ENCODE results near the gene ZNF236. TPM values are rescaled to one million over a fixed set of nuclear protein-coding genes. Genes with fewer than 3 reads are reported as not detected.

The ZNF236 gene
- total and polyA plus RNA-seq, 2 donors (not counting 1 experiment from before 2014, with no cell fraction given) = 2.9 to 8.4 TPM

DNA sequence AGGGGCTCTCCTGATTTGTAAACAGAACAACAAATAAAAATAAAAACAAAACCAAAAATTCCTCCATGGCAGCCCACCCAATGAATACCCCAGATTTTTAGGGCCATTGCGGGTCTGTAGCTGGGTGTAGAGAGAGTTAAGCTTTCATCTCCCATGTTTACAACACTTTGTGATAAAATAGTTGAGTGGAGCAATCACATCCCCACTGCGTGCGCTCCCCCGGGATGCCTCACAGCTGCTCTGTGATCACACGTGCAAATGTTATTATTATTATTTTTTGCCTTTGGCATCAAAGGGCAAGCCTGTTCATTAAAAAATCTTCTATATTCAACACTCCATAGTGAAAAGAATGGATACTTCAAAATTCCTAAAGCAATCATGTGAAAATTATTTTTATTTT is 192.2 kb downstream of the ZNF236 start:
- no peak overlapping the region for H3K9ac ChIP-seq (ENCODE audit: insufficient read depth, low read length)
- H3K4me1 ChIP-seq (ENCODE audit: control insufficient read depth, extremely low read depth, insufficient read depth, low read length) = no peaks in the 10 kb centered on the region
- H3K36me3 ChIP-seq (ENCODE audit: control insufficient read depth, insufficient read depth, low read length) = no peaks in the 10 kb centered on the region
- H3K4me2 ChIP-seq (ENCODE audit: extremely low read depth, insufficient read depth, low read length) = no peak overlapping the region
- no peaks in the 10 kb centered on the region for H3K9me3 ChIP-seq (ENCODE audit: control insufficient read depth, insufficient read depth, low read depth, low read length)
- TF ChIP-seq, protein P1, sequence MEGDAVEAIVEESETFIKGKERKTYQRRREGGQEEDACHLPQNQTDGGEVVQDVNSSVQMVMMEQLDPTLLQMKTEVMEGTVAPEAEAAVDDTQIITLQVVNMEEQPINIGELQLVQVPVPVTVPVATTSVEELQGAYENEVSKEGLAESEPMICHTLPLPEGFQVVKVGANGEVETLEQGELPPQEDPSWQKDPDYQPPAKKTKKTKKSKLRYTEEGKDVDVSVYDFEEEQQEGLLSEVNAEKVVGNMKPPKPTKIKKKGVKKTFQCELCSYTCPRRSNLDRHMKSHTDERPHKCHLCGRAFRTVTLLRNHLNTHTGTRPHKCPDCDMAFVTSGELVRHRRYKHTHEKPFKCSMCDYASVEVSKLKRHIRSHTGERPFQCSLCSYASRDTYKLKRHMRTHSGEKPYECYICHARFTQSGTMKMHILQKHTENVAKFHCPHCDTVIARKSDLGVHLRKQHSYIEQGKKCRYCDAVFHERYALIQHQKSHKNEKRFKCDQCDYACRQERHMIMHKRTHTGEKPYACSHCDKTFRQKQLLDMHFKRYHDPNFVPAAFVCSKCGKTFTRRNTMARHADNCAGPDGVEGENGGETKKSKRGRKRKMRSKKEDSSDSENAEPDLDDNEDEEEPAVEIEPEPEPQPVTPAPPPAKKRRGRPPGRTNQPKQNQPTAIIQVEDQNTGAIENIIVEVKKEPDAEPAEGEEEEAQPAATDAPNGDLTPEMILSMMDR (conservative IDR thresholded peaks at IDR 0.05 in 1 of 2, IDR thresholded peaks at IDR 0.05 in 1 of 2; ENCODE audit: low read depth in 1 of 2, low read length in 2 of 2) = no peak
- TF ChIP-seq EZH2 (IDR thresholded peaks at IDR 0.05; ENCODE audit: low read length, missing control alignments) = no peak
- no peak overlapping the region for H3K4me3 ChIP-seq (replicated peaks in 1 of 4; ENCODE audit: control extremely low read depth in 1 of 4, insufficient read depth in 1 of 4, low read depth in 3 of 4, low read length in 4 of 4)
- no peak overlapping the region for H3K27ac ChIP-seq (ENCODE audit: insufficient read depth, low read length)
- no peaks in the 10 kb centered on the region for H3K79me2 ChIP-seq (ENCODE audit: control insufficient read depth, insufficient read depth, low read length)
- no peaks in the 10 kb centered on the region for H4K20me1 ChIP-seq (ENCODE audit: control insufficient read depth, extremely low read depth, insufficient read depth, low read length)
- DNase-seq (ENCODE audit: low read depth in 2 of 2) = no peak
- peaks cover 9% of the 10 kb centered on the region for H3K27me3 ChIP-seq (ENCODE audit: control insufficient read depth, insufficient read depth, low read length)
- H2AFZ ChIP-seq (ENCODE audit: low read length) = no peak overlapping the region

GRCh38 chr18:77015169-77015568 is 192.8 kb downstream of the ZNF236 start:
- no peaks in the 10 kb centered on the region for H3K4me1 ChIP-seq (ENCODE audit: control insufficient read depth, extremely low read depth, insufficient read depth, low read length)
- H3K4me2 ChIP-seq (ENCODE audit: extremely low read depth, insufficient read depth, low read length) = no peak overlapping the region
- H3K27me3 ChIP-seq (ENCODE audit: control insufficient read depth, insufficient read depth, low read length) = peaks cover 9% of the 10 kb centered on the region
- H3K9me3 ChIP-seq (ENCODE audit: control insufficient read depth, insufficient read depth, low read depth, low read length) = no peaks in the 10 kb centered on the region
- no peaks in the 10 kb centered on the region for H4K20me1 ChIP-seq (ENCODE audit: control insufficient read depth, extremely low read depth, insufficient read depth, low read length)
- no peaks in the 10 kb centered on the region for H3K79me2 ChIP-seq (ENCODE audit: control insufficient read depth, insufficient read depth, low read length)
- H3K9ac ChIP-seq (ENCODE audit: insufficient read depth, low read length) = no peak overlapping the region
- H3K4me3 ChIP-seq (replicated peaks in 1 of 4; ENCODE audit: control extremely low read depth in 1 of 4, insufficient read depth in 1 of 4, low read depth in 3 of 4, low read length in 4 of 4) = no peak overlapping the region
- no peak overlapping the region for H2AFZ ChIP-seq (ENCODE audit: low read length)
- DNase-seq (ENCODE audit: low read depth in 2 of 2) = peak in 1 of 2 donors; percentile 42
- TF ChIP-seq EZH2 (IDR thresholded peaks at IDR 0.05; ENCODE audit: low read length, missing control alignments) = no peak
- TF ChIP-seq, protein P1 (conservative IDR thresholded peaks at IDR 0.05 in 1 of 2, IDR thresholded peaks at IDR 0.05 in 1 of 2; ENCODE audit: low read depth in 1 of 2, low read length in 2 of 2) = no peak
- no peak overlapping the region for H3K27ac ChIP-seq (ENCODE audit: insufficient read depth, low read length)
- H3K36me3 ChIP-seq (ENCODE audit: control insufficient read depth, insufficient read depth, low read length) = no peaks in the 10 kb centered on the region

- TF ChIP-seq, protein P1 (conservative IDR thresholded peaks at IDR 0.05 in 1 of 2, IDR thresholded peaks at IDR 0.05 in 1 of 2; ENCODE audit: low read depth in 1 of 2, low read length in 2 of 2) = no peak
- TF ChIP-seq EZH2 (IDR thresholded peaks at IDR 0.05; ENCODE audit: low read length, missing control alignments) = no peak
- no peaks in the 10 kb centered on the region for H3K79me2 ChIP-seq (ENCODE audit: control insufficient read depth, insufficient read depth, low read length)
- no peaks in the 10 kb centered on the region for H3K9me3 ChIP-seq (ENCODE audit: control insufficient read depth, insufficient read depth, low read depth, low read length)
- H4K20me1 ChIP-seq (ENCODE audit: control insufficient read depth, extremely low read depth, insufficient read depth, low read length) = no peaks in the 10 kb centered on the region
- H3K36me3 ChIP-seq (ENCODE audit: control insufficient read depth, insufficient read depth, low read length) = no peaks in the 10 kb centered on the region
- no peak overlapping the region for H3K9ac ChIP-seq (ENCODE audit: insufficient read depth, low read length)
- no peaks in the 10 kb centered on the region for H3K4me1 ChIP-seq (ENCODE audit: control insufficient read depth, extremely low read depth, insufficient read depth, low read length)
- no peak for DNase-seq (ENCODE audit: low read depth in 2 of 2)
- peaks cover 9% of the 10 kb centered on the region for H3K27me3 ChIP-seq (ENCODE audit: control insufficient read depth, insufficient read depth, low read length)
- H3K4me3 ChIP-seq (replicated peaks in 1 of 4; ENCODE audit: control extremely low read depth in 1 of 4, insufficient read depth in 1 of 4, low read depth in 3 of 4, low read length in 4 of 4) = no peak overlapping the region
- no peak overlapping the region for H2AFZ ChIP-seq (ENCODE audit: low read length)
- no peak overlapping the region for H3K4me2 ChIP-seq (ENCODE audit: extremely low read depth, insufficient read depth, low read length)
- H3K27ac ChIP-seq (ENCODE audit: insufficient read depth, low read length) = no peak overlapping the region
These were observed 193.7 kb downstream of the ZNF236 start for GRCh38 chr18:77015771-77016710.

All from fibroblast of lung (primary cell).